H9 (cell line): Measurements from ENCODE around the gene ATAT1. TPM values are rescaled to one million over a fixed set of nuclear protein-coding genes. Genes with fewer than 3 reads are reported as not detected.

Experiments
- DNase-seq: peaks from one replicate; pipeline ENCODE4 v3.0.0-alpha.2; 2017
- H2AFZ ChIP-seq: one replicate; pipeline ENCODE4 v1.6.1; 2013; ENCODE audit warnings: mild to moderate bottlenecking, low read length, control low read depth, moderate library complexity
- H2AK5ac ChIP-seq: 2 replicates; pipeline ENCODE4 v1.6.1; 2013; ENCODE audit warnings: low read length, control low read depth, mixed read lengths; ENCODE audit not compliant: insufficient read length
- H2BK120ac ChIP-seq: one replicate; pipeline ENCODE4 v1.6.1; 2013; ENCODE audit warnings: low read depth, mild to moderate bottlenecking, low read length, control low read depth, inconsistent platforms; ENCODE audit not compliant: poor library complexity, severe bottlenecking
- H2BK12ac ChIP-seq: 2 replicates; pipeline ENCODE4 v1.6.1; 2013; ENCODE audit warnings: low read length, control low read depth, mixed read lengths, low read depth; ENCODE audit not compliant: insufficient read length
- H2BK15ac ChIP-seq: 2 replicates; pipeline ENCODE4 v1.6.1; 2013; ENCODE audit warnings: low read depth, low read length, control low read depth
- H2BK20ac ChIP-seq: one replicate; pipeline ENCODE4 v1.6.1; 2013; ENCODE audit warnings: low read depth, mild to moderate bottlenecking, low read length, control low read depth, inconsistent platforms; ENCODE audit not compliant: poor library complexity, severe bottlenecking
- H2BK5ac ChIP-seq: 2 replicates; pipeline ENCODE4 v1.6.1; 2013; ENCODE audit warnings: low read length, control low read depth, mixed read lengths; ENCODE audit not compliant: insufficient read length
- H3K14ac ChIP-seq: 2 replicates; pipeline ENCODE4 v1.6.1; 2013; ENCODE audit warnings: low read length, control low read depth; ENCODE audit not compliant: insufficient read depth
- H3K18ac ChIP-seq: 2 replicates; pipeline ENCODE4 v1.6.1; 2013; ENCODE audit warnings: low read depth, mild to moderate bottlenecking, mixed read lengths, low read length, control low read depth; ENCODE audit not compliant: insufficient read length
- H3K23ac ChIP-seq: 2 replicates; pipeline ENCODE4 v1.6.1; 2013; ENCODE audit warnings: low read length, control low read depth, mixed read lengths, low read depth; ENCODE audit not compliant: insufficient read length
- H3K23me2 ChIP-seq: 2 replicates; pipeline ENCODE4 v1.6.1; 2013; ENCODE audit warnings: low read depth, mild to moderate bottlenecking, mixed read lengths, low read length, control low read depth; ENCODE audit not compliant: insufficient read length, poor library complexity, severe bottlenecking
- H3K27ac ChIP-seq: 2 replicates; pipeline ENCODE4 v1.5.1; 2013; ENCODE audit warnings: low read length, control low read depth, mixed read lengths, low read depth; ENCODE audit not compliant: insufficient read length
- H3K27me3 ChIP-seq: 2 replicates; pipeline ENCODE4 v1.6.1; 2013; ENCODE audit warnings: low read length, control low read depth, inconsistent platforms; ENCODE audit not compliant: insufficient read depth
- H3K4ac ChIP-seq: 2 replicates; pipeline ENCODE4 v1.6.1; 2013; ENCODE audit warnings: low read depth, mild to moderate bottlenecking, control low read depth, inconsistent platforms, low read length, moderate library complexity
- H3K4me1 ChIP-seq: 2 replicates; pipeline ENCODE4 v1.6.1; 2013; ENCODE audit warnings: low read length, control low read depth, inconsistent platforms; ENCODE audit not compliant: insufficient read depth
- H3K4me2 ChIP-seq: 2 replicates; pipeline ENCODE4 v1.6.1; 2013; ENCODE audit warnings: low read length, control low read depth, mixed read lengths; ENCODE audit not compliant: insufficient read length, insufficient read depth
- H3K56ac ChIP-seq: 2 replicates; pipeline ENCODE4 v1.6.1; 2013; ENCODE audit warnings: low read depth, mild to moderate bottlenecking, mixed read lengths, low read length, control low read depth; ENCODE audit not compliant: insufficient read length
- H3K79me1 ChIP-seq: 2 replicates; pipeline ENCODE4 v1.6.1; 2013; ENCODE audit warnings: low read depth, mild to moderate bottlenecking, moderate library complexity, low read length, control low read depth, inconsistent platforms; ENCODE audit not compliant: insufficient read depth, poor library complexity, severe bottlenecking
- H3K79me2 ChIP-seq: 2 replicates; pipeline ENCODE4 v1.6.1; 2013; ENCODE audit warnings: low read length, control low read depth, inconsistent platforms; ENCODE audit not compliant: insufficient read depth
- H3K9ac ChIP-seq: 2 replicates; pipeline ENCODE4 v1.6.1; 2013; ENCODE audit warnings: low read length, control low read depth, mixed read lengths; ENCODE audit not compliant: insufficient read length; ENCODE audit errors: extremely low read depth
- H3K9me3 ChIP-seq: one replicate; pipeline ENCODE4 v1.6.1; 2013; ENCODE audit warnings: low read depth, low read length, inconsistent platforms; ENCODE audit not compliant: control insufficient read depth
- H3T11ph ChIP-seq: one replicate; pipeline ENCODE4 v1.6.1; 2013; ENCODE audit warnings: mild to moderate bottlenecking, low read length, control low read depth, inconsistent platforms
- H4K20me1 ChIP-seq: one replicate; pipeline ENCODE4 v1.6.1; 2013; ENCODE audit not compliant: control insufficient read depth, insufficient read length, insufficient read depth
- H4K5ac ChIP-seq: 2 replicates; pipeline ENCODE4 v1.6.1; 2013; ENCODE audit warnings: low read depth, mild to moderate bottlenecking, mixed read lengths, low read length, control low read depth; ENCODE audit not compliant: insufficient read length
- H4K8ac ChIP-seq: replicated peaks from 2 replicates; pipeline ENCODE4 v1.6.1; 2013; ENCODE audit warnings: low read length, control low read depth, mixed read lengths, low read depth; ENCODE audit not compliant: insufficient read length
- H4K91ac ChIP-seq: 2 replicates; pipeline ENCODE4 v1.6.1; 2013; ENCODE audit warnings: low read depth, mild to moderate bottlenecking, moderate library complexity, mixed read lengths, low read length, control low read depth; ENCODE audit not compliant: insufficient read length
- H3K27ac Mint-ChIP-seq, 3 experiments: 2 replicates in 2 of 3; 3 replicates in 1 of 3; pipeline ENCODE4 v1.8.0; 2020 to 2021; ENCODE audit warnings: mixed read lengths in 3 of 3, mild to moderate bottlenecking in 1 of 3, moderate library complexity in 1 of 3
- H3K27me3 Mint-ChIP-seq: 2 replicates; pipeline ENCODE4 v1.8.0; 2021; ENCODE audit warnings: low read depth, mild to moderate bottlenecking, moderate library complexity, mixed read lengths
- H3K36me3 Mint-ChIP-seq, 3 experiments: 2 replicates in 2 of 3; 3 replicates in 1 of 3; pipeline ENCODE4 v1.8.0; 2020 to 2021; ENCODE audit warnings: low read depth in 3 of 3, mixed read lengths in 3 of 3; ENCODE audit not compliant: insufficient read depth in 1 of 3
- H3K4me1 Mint-ChIP-seq, 2 experiments: 2 replicates each; pipeline ENCODE4 v1.8.0; 2020; ENCODE audit warnings: mixed read lengths in 2 of 2
- H3K4me3 Mint-ChIP-seq, 2 experiments: 2 replicates in 1 of 2; 3 replicates in 1 of 2; pipeline ENCODE4 v1.8.0; 2020 to 2021; ENCODE audit warnings: mild to moderate bottlenecking in 2 of 2, mixed read lengths in 2 of 2, moderate library complexity in 1 of 2
- H3K9me3 Mint-ChIP-seq, 2 experiments: 2 replicates in 1 of 2; 3 replicates in 1 of 2; pipeline ENCODE4 v1.8.0; 2020; ENCODE audit warnings: mild to moderate bottlenecking in 2 of 2, mixed read lengths in 2 of 2, moderate library complexity in 1 of 2
- CTCF ChIP-seq: fragments of 200-600 bp; sonication (generic); conservative IDR thresholded peaks from 3 replicates; pipeline ENCODE4 v1.8.0; 2021; ENCODE audit warnings: antibody characterized with exemption, mild to moderate bottlenecking
- WGBS: extraction: QIAGEN DNeasy Blood & Tissue Kit; methylation state at CpG from one replicate; pipeline ENCODE4 v1.1.7; 2013; ENCODE audit warnings: missing lambda C conversion rate, low lambda C conversion rate, mixed read lengths; ENCODE audit not compliant: insufficient read length; ENCODE audit errors: extremely low coverage; 5-methylcytosine and 5-hydroxymethylcytosine counted together
- total RNA-seq: library from RNA; stranded (reverse); gene quantifications from 2 replicates; pipeline ENCODE4 v1.2.1, GENCODE V29; 2021

ATAT1 gene
- total RNA-seq, 1 experiment from 2014 or later, result 20.1 TPM

GRCh38 chr6:30689985-30690384 is 63.3 kb downstream of the ATAT1 start:
- peaks cover 46 to 49% of the 10 kb centered on the region in 2 experiments for H3K4me1 Mint-ChIP-seq
- no CpG with 5 or more reads among the region's 4 CpGs for WGBS

More at GRCh38 chr6:30689985-30690384, 63.3 kb downstream of the ATAT1 start:
- Histone ChIP-seq H3K4ac (no peak overlapping the region), H3K23me2 (peaks cover 29% of the 10 kb centered on the region), H3K4me2 (peak overlapping the region; percentile 89), H3K23ac (no peak overlapping the region), H3K27me3 (no peaks in the 10 kb centered on the region), H2AK5ac (no peak overlapping the region), H4K20me1 (no peaks in the 10 kb centered on the region), H3K14ac (no peak overlapping the region), H3K4me1 (peaks cover 3% of the 10 kb centered on the region; the same call in 1 of the 2 replicates), H4K91ac (no peak overlapping the region), H3K79me1 (no peaks in the 10 kb centered on the region), H2BK5ac (no peak overlapping the region), H2BK15ac (no peak overlapping the region), H3K9me3 (no peaks in the 10 kb centered on the region), H2BK120ac (no peak overlapping the region), H3K18ac (no peak overlapping the region), H2AFZ (no peak overlapping the region), H4K8ac (no peak overlapping the region), H3K79me2 (peaks cover 2% of the 10 kb centered on the region; the same call in 1 of the 2 replicates), H2BK20ac (no peak overlapping the region), H4K5ac (no peak overlapping the region), H3T11ph (no peak overlapping the region), H3K27ac (no peak overlapping the region), H3K56ac (no peak overlapping the region), H2BK12ac (no peak overlapping the region), H3K9ac (peak overlapping the region; percentile 54)
- no peak for DNase-seq
- H3K4me3 Mint-ChIP-seq, result peak overlapping the region; percentile 88 to 90
- TF ChIP-seq CTCF, result no peak
- peaks cover 3% of the 10 kb centered on the region; the same call in 1 of the 2 replicates for H3K27me3 Mint-ChIP-seq
- H3K9me3 Mint-ChIP-seq, result no peaks in the 10 kb centered on the region
- H3K27ac Mint-ChIP-seq, result peak overlapping the region; percentile 77 to 90 (median 88); a peak in 6 of 7 replicates
- peaks cover 4 to 19% (median 14%) of the 10 kb centered on the region in 3 experiments; a peak in 5 of 7 replicates for H3K36me3 Mint-ChIP-seq
